IMR-90 (cell line): ENCODE measurements around the gene KCNAB1. TPM values are rescaled to one million over a fixed set of nuclear protein-coding genes. Genes with fewer than 3 reads are reported as not detected.

ENCODE experiments used
- ATAC-seq: fragments of 200-7000 bp; cut with Tn5 transposase; 2 replicates; pipeline ENCODE4 v1.9.1; 2020; ENCODE audit warnings: low read depth, mild to moderate bottlenecking, moderate library complexity
- BruUV-seq: library from RNA; stranded (reverse); fragments of 400-500 nt; replicated peaks from 2 replicates; lab custom pipeline; 2021; lab: Mats Ljungman, UMichigan
- CTCF ChIA-PET: fragments of 300-600 bp; formaldehyde crosslinking; extraction: SDS; loops from one replicate; lab custom pipeline; 2021; ENCODE audit warnings: antibody characterized with exemption; lab: Yijun Ruan, JAX
- POLR2A ChIA-PET: fragments of 300-600 bp; sonication (Branson Sonifier 250); formaldehyde crosslinking; loops from one replicate; lab custom pipeline; 2022; ENCODE audit warnings: antibody characterized with exemption; ENCODE audit not compliant: unreplicated experiment; lab: Charles Lee
- DNase-seq: peaks from one replicate; pipeline ENCODE4 v3.0.0; 2013
- H2AFZ ChIP-seq: replicated peaks from 2 replicates; pipeline ENCODE3; 2013; ENCODE audit warnings: low read length, mild to moderate bottlenecking; ENCODE audit not compliant: poor library complexity
- H2AK5ac ChIP-seq: 2 replicates; pipeline ENCODE4 v1.6.1; 2013; ENCODE audit warnings: low read depth, low read length, inconsistent platforms
- H2AK9ac ChIP-seq: replicated peaks from 2 replicates; pipeline ENCODE3; 2013; ENCODE audit warnings: mild to moderate bottlenecking, low read depth, low read length, moderate library complexity; ENCODE audit not compliant: poor library complexity
- H2BK120ac ChIP-seq: 2 replicates; pipeline ENCODE4 v1.6.1; 2013; ENCODE audit warnings: low read depth, low read length, inconsistent platforms
- H2BK15ac ChIP-seq: 3 replicates; pipeline ENCODE4 v1.6.1; 2013; ENCODE audit warnings: low read depth, low read length, inconsistent platforms
- H2BK20ac ChIP-seq: 2 replicates; pipeline ENCODE4 v1.6.1; 2013; ENCODE audit warnings: low read depth, mild to moderate bottlenecking, inconsistent platforms, low read length, moderate library complexity
- H2BK5ac ChIP-seq: 2 replicates; pipeline ENCODE4 v1.6.1; 2013; ENCODE audit warnings: mild to moderate bottlenecking, low read depth, low read length, inconsistent platforms; ENCODE audit not compliant: poor library complexity, severe bottlenecking
- H3K14ac ChIP-seq: replicated peaks from 2 replicates; pipeline ENCODE4 v1.6.1; 2013; ENCODE audit warnings: low read depth, low read length, inconsistent platforms
- H3K18ac ChIP-seq: 2 replicates; pipeline ENCODE4 v1.6.1; 2013; ENCODE audit warnings: low read depth, low read length, control low read depth
- H3K23ac ChIP-seq: 2 replicates; pipeline ENCODE4 v1.6.1; 2013; ENCODE audit warnings: low read depth, low read length, inconsistent platforms
- H3K27ac ChIP-seq: 2 replicates; pipeline ENCODE4 v1.5.1; 2013; ENCODE audit warnings: mild to moderate bottlenecking, control low read depth, low read length; ENCODE audit not compliant: insufficient read depth
- H3K27me3 ChIP-seq: 2 replicates; pipeline ENCODE4 v1.6.1; 2013; ENCODE audit warnings: low read length; ENCODE audit not compliant: control insufficient read depth, insufficient read depth
- H3K36me3 ChIP-seq: 2 replicates; pipeline ENCODE4 v1.6.1; 2013; ENCODE audit warnings: low read length, mixed read lengths; ENCODE audit not compliant: control insufficient read depth, insufficient read depth
- H3K4ac ChIP-seq: 2 replicates; pipeline ENCODE4 v1.6.1; 2013; ENCODE audit warnings: low read depth, low read length, inconsistent platforms
- H3K4me1 ChIP-seq: 2 replicates; pipeline ENCODE4 v1.6.1; 2013; ENCODE audit warnings: low read length, mixed read lengths; ENCODE audit not compliant: control insufficient read depth, insufficient read depth
- H3K4me2 ChIP-seq: 2 replicates; pipeline ENCODE4 v1.6.1; 2013; ENCODE audit warnings: low read depth, mild to moderate bottlenecking, control low read depth, low read length, moderate library complexity
- H3K4me3 ChIP-seq: 2 replicates; pipeline ENCODE4 v1.5.1; 2013; ENCODE audit warnings: low read depth, mild to moderate bottlenecking, control low read depth, low read length, moderate library complexity; ENCODE audit not compliant: insufficient read depth
- H3K56ac ChIP-seq: 2 replicates; pipeline ENCODE4 v1.6.1; 2013; ENCODE audit warnings: low read length, inconsistent platforms; ENCODE audit not compliant: insufficient read depth; ENCODE audit errors: extremely low read depth
- H3K79me1 ChIP-seq, 2 experiments: 2 replicates each; pipeline ENCODE4 v1.6.1; 2013; ENCODE audit warnings: low read length in 2 of 2, inconsistent platforms in 1 of 2, low read depth in 1 of 2
- H3K9ac ChIP-seq: 2 replicates; pipeline ENCODE4 v1.6.1; 2013; ENCODE audit warnings: low read depth, low read length, control low read depth
- H3K9me1 ChIP-seq: 2 replicates; pipeline ENCODE4 v1.6.1; 2013; ENCODE audit warnings: low read length, inconsistent platforms; ENCODE audit not compliant: insufficient read depth
- H3K9me3 ChIP-seq: 2 replicates; pipeline ENCODE4 v1.6.1; 2013; ENCODE audit warnings: low read length; ENCODE audit not compliant: control insufficient read depth, insufficient read depth
- H4K20me1 ChIP-seq: 2 replicates; pipeline ENCODE4 v1.6.1; 2013; ENCODE audit warnings: low read length, inconsistent platforms; ENCODE audit not compliant: insufficient read depth
- H4K5ac ChIP-seq: 2 replicates; pipeline ENCODE4 v1.6.1; 2013; ENCODE audit warnings: mild to moderate bottlenecking, low read depth, low read length, control low read depth
- H4K8ac ChIP-seq, 2 experiments: 2 replicates each; pipeline ENCODE4 v1.6.1; 2013; ENCODE audit warnings: low read depth in 2 of 2, low read length in 2 of 2, control low read depth in 1 of 2, inconsistent platforms in 1 of 2
- H4K91ac ChIP-seq: 2 replicates; pipeline ENCODE4 v1.6.1; 2013; ENCODE audit warnings: low read depth, low read length, inconsistent platforms; ENCODE audit not compliant: insufficient read depth
- POLR2A ChIP-seq: IDR thresholded peaks from 2 replicates; pipeline ENCODE4 v1.6.1; 2012; ENCODE audit warnings: mild to moderate bottlenecking, low read depth, low read length
- WGBS, 2 experiments: methylation state at CpG; one replicate each; pipeline versions ENCODE4 v1.1.5 to v1.1.7; 2013; ENCODE audit warnings: missing lambda C conversion rate in 2 of 2; ENCODE audit not compliant: insufficient read length in 1 of 2; ENCODE audit errors: extremely low coverage in 2 of 2; 5-methylcytosine and 5-hydroxymethylcytosine counted together
- dilution Hi-C: fragments of 300-500 bp; cut with HindIII; formaldehyde crosslinking; loops from one replicate; pipeline ENCODE4 v1.14.3; 2018; ENCODE audit warnings: low sequenced_read_pairs; ENCODE audit not compliant: unreplicated experiment
- in situ Hi-C: fragments of 300-500 bp; cut with MboI; formaldehyde crosslinking; loops from 3 replicates; pipeline ENCODE4 v1.14.3; 2019; ENCODE audit warnings: low sequenced_read_pairs, inconsistent platforms, mixed read lengths
- intact Hi-C: fragments of 100-400 bp; cut with micrococcal nuclease; formaldehyde crosslinking; loops from 2 replicates; pipeline ENCODE4 v1.10.0; 2022
- polyA plus RNA-seq, 3 experiments: library from polyadenylated mRNA; depleted of rRNA; stranded (reverse); fragments of >200 nt; gene quantifications; 2 replicates each; pipeline ENCODE4 v1.2.3, GENCODE V29; 2012; ENCODE audit warnings: low replicate concordance in 1 of 3
- total RNA-seq: library from RNA; depleted of rRNA; stranded (reverse); fragments of >200 nt; gene quantifications from 2 replicates; pipeline ENCODE4 v1.2.3, GENCODE V29; 2012

KCNAB1 gene
- total and polyA plus RNA-seq, 2 of the 4 experiments (the other 2 are of a cell fraction) = under 0.01 to 0.07 TPM

DNA sequence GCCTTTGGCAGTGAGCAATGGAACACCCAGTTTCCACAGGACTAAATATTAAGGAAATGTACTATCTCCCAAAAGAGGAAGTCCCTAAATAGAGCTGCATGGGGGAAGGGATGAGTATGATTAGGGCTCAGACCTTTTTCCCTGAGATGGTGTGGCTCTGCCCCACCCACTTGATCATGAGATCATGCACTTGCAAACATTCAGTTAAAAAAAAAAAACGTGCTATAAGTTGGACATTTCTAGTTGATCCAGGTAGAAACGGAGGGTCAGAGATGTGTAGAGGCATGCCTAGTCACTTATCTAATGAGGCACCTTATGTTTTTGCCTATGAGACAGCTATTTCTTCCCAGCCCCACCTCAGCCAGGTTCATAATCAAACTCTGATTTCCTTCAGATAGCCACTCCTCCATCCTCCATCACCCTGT is 459.1 kb downstream of the KCNAB1 start:
- no peak overlapping the region for H3K27ac ChIP-seq
- no peak overlapping the region for H3K4ac ChIP-seq
- H4K8ac ChIP-seq = no peak overlapping the region
- no peaks in the 10 kb centered on the region for H3K79me1 ChIP-seq
- no peak overlapping the region for H2BK20ac ChIP-seq
- H3K9me3 ChIP-seq = no peaks in the 10 kb centered on the region
- no peak overlapping the region for H2BK120ac ChIP-seq
- no peak overlapping the region for H2BK15ac ChIP-seq
- no peak overlapping the region for H3K9ac ChIP-seq
- ChIA-PET POLR2A (no interaction called here), CTCF (no interaction called here)
- intact Hi-C loops = no loop called here
- no peak overlapping the region for H2BK5ac ChIP-seq
- H3K4me1 ChIP-seq = no peaks in the 10 kb centered on the region
- H4K5ac ChIP-seq = no peak overlapping the region
- H2AK9ac ChIP-seq = no peak overlapping the region
- no peaks in the 10 kb centered on the region for H4K20me1 ChIP-seq
- H3K14ac ChIP-seq = no peak overlapping the region
- no TSS peak for BruUV-seq
- DNase-seq (no peak), ATAC-seq (no peak)
- no peak overlapping the region for H3K18ac ChIP-seq
- H3K23ac ChIP-seq = no peak overlapping the region
- TF ChIP-seq POLR2A = no peak
- no CpG with 5 or more reads among the region's 2 CpGs for WGBS, 2 experiments
- peaks cover 11% of the 10 kb centered on the region for H3K27me3 ChIP-seq
- no peaks in the 10 kb centered on the region for H3K36me3 ChIP-seq
- no peak overlapping the region for H3K56ac ChIP-seq
- H2AK5ac ChIP-seq = no peak overlapping the region
- in situ Hi-C loops = no loop called here
- H3K4me2 ChIP-seq = no peak overlapping the region
- H3K9me1 ChIP-seq = no peaks in the 10 kb centered on the region; the same call in 1 of the 2 replicates
- no peak overlapping the region for H3K4me3 ChIP-seq
- H4K91ac ChIP-seq = no peak overlapping the region
- H2AFZ ChIP-seq = no peak overlapping the region
- dilution Hi-C loops = no loop called here
